D721Med (cell line): Measurements from ENCODE around the gene SORCS2.

ENCODE experiments used
- DNase-seq: peaks from one replicate; pipeline ENCODE4 v3.0.0; 2011; ENCODE audit warnings: low spot score; ENCODE audit not compliant: insufficient read length
- FAIRE-seq: peaks from 2 replicates; lab custom pipeline; 2011; peaks lifted over from hg19 to GRCh38; lab: Jason Lieb, UNC
- CTCF ChIP-seq: IDR thresholded peaks from 2 replicates; pipeline ENCODE4 v1.5.1; 2012; ENCODE audit warnings: mild to moderate bottlenecking, control low read depth; ENCODE audit not compliant: insufficient read depth; ENCODE audit errors: missing control alignments

The SORCS2 gene

GRCh38 chr4:7272404-7272803 is 80.1 kb downstream of the SORCS2 start:
- no peak for FAIRE-seq
- no peak for TF ChIP-seq CTCF
- no peak for DNase-seq

- TF ChIP-seq CTCF, result no peak
- no peak for DNase-seq
- FAIRE-seq, result no peak
These were observed 81.5 kb downstream of the SORCS2 start for GRCh38 chr4:7273738-7274297.

- FAIRE-seq (no peak), DNase-seq (no peak)
- no peak for TF ChIP-seq CTCF
These were observed 82.7 kb downstream of the SORCS2 start for GRCh38 chr4:7275067-7275466.

GRCh38 chr4:7275490-7276154 is 83.3 kb downstream of the SORCS2 start:
- TF ChIP-seq CTCF, result no peak
- FAIRE-seq (no peak), DNase-seq (no peak)

GRCh38 chr4:7276515-7276914 is 84.2 kb downstream of the SORCS2 start:
- TF ChIP-seq CTCF, result no peak

GRCh38 chr4:7278071-7278765 is 85.9 kb downstream of the SORCS2 start:
- TF ChIP-seq CTCF, result no peak
- no peak for DNase-seq
- FAIRE-seq, result no peak

More at GRCh38 chr4:7276515-7276914, 84.2 kb downstream of the SORCS2 start:
- DNase-seq (no peak), FAIRE-seq (no peak)

GRCh38 chr4:7278981-7279380 is 86.6 kb downstream of the SORCS2 start:
- no peak for TF ChIP-seq CTCF
- FAIRE-seq, result no peak
- DNase-seq, result no peak
